ENCODE measurements around the gene ZNF75A.

The ZNF75A gene

DNA sequence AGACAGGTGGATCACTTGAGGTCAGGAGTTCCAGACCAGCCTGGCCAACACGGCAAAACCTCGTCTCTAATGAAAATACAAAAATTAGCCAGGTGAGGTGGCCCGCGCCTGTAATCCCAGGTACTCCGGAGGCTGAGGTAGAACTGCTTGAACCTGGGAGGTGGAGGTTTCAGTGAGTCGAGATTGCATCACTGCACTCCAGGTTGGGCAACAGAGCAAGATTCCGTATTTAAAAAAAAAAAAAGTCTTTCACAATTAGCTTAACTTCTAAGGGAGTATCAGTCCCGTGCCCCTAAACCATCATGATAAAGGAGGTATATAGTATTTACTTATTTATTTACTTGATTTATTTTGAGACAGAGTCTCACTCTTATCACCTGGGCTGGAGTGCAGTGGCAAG, 45.5 kb upstream of the ZNF75A start:
- no peak overlapping the region for H3K4me2 ChIP-seq (ENCODE audit: low read length)
- H4K20me1 ChIP-seq (ENCODE audit: control insufficient read depth, insufficient read depth, low read depth, low read length), result no peaks in the 10 kb centered on the region
- TF ChIP-seq, protein P1, sequence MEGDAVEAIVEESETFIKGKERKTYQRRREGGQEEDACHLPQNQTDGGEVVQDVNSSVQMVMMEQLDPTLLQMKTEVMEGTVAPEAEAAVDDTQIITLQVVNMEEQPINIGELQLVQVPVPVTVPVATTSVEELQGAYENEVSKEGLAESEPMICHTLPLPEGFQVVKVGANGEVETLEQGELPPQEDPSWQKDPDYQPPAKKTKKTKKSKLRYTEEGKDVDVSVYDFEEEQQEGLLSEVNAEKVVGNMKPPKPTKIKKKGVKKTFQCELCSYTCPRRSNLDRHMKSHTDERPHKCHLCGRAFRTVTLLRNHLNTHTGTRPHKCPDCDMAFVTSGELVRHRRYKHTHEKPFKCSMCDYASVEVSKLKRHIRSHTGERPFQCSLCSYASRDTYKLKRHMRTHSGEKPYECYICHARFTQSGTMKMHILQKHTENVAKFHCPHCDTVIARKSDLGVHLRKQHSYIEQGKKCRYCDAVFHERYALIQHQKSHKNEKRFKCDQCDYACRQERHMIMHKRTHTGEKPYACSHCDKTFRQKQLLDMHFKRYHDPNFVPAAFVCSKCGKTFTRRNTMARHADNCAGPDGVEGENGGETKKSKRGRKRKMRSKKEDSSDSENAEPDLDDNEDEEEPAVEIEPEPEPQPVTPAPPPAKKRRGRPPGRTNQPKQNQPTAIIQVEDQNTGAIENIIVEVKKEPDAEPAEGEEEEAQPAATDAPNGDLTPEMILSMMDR (IDR thresholded peaks at IDR 0.05; ENCODE audit: low read depth, low read length, poor library complexity, severe bottlenecking), result no peak
- no peak for TF ChIP-seq EZH2phosphoT487 (IDR thresholded peaks at IDR 0.05; ENCODE audit: borderline replicate concordance, low read length)
- no peak overlapping the region for H3K27ac ChIP-seq (ENCODE audit: low read depth, low read length)
- H3F3A ChIP-seq (ENCODE audit: control insufficient read depth, insufficient read depth), result no peaks in the 10 kb centered on the region; the same call in 1 of the 2 replicates
- H3K79me2 ChIP-seq (ENCODE audit: control insufficient read depth, low read length), result no peaks in the 10 kb centered on the region
- no peaks in the 10 kb centered on the region for H3K36me3 ChIP-seq (ENCODE audit: control insufficient read depth, low read length)
- no peaks in the 10 kb centered on the region for H3K9me3 ChIP-seq (ENCODE audit: control insufficient read depth, insufficient read depth, low read length)
- peaks cover 10% of the 10 kb centered on the region for H3K4me1 ChIP-seq (ENCODE audit: control insufficient read depth, low read length)
- H3K27me3 ChIP-seq (ENCODE audit: control insufficient read depth, low read length), result no peaks in the 10 kb centered on the region
- H3K9me2 ChIP-seq (replicated peaks; ENCODE audit: control insufficient read depth, low read length), result no peaks in the 10 kb centered on the region
- H3K4me3 ChIP-seq (ENCODE audit: low read length), result no peak overlapping the region

DNA sequence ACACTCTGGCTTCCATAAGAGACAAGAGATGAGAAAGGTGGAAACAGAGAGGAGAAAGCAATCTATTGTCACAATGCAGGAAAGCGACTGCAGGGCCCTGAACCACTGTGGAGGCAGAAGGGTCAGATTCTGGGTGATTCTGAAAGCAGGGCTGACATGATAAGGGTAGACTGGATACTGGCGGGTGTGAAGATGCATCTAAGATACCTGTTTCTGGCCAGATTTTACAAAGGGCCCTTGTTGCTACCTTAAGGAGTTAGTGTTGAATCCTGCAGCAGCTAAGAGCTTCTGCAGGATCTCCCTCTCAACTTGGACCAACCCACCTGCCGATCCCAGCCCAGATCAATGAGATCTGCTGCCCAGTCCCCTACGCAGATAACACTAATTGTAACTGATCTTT, 42.8 kb upstream of the ZNF75A start:
- TF ChIP-seq, protein P1 (IDR thresholded peaks at IDR 0.05; ENCODE audit: low read depth, low read length, poor library complexity, severe bottlenecking), result no peak
- no peak for TF ChIP-seq EZH2phosphoT487 (IDR thresholded peaks at IDR 0.05; ENCODE audit: borderline replicate concordance, low read length)
- 0 out of 2 replicates have a peak, but pooled peaks cover 3% of the 10 kb centered on the region for H3K36me3 ChIP-seq (ENCODE audit: control insufficient read depth, low read length)
- no peaks in the 10 kb centered on the region for H3K9me2 ChIP-seq (replicated peaks; ENCODE audit: control insufficient read depth, low read length)
- peaks cover 5% of the 10 kb centered on the region for H3K9me3 ChIP-seq (ENCODE audit: control insufficient read depth, insufficient read depth, low read length)
- no peak overlapping the region for H3K4me2 ChIP-seq (ENCODE audit: low read length)
- no peaks in the 10 kb centered on the region; the same call in 1 of the 2 replicates for H3F3A ChIP-seq (ENCODE audit: control insufficient read depth, insufficient read depth)
- peaks cover 16% of the 10 kb centered on the region for H3K4me1 ChIP-seq (ENCODE audit: control insufficient read depth, low read length)
- no peak overlapping the region for H3K27ac ChIP-seq (ENCODE audit: low read depth, low read length)
- H3K27me3 ChIP-seq (ENCODE audit: control insufficient read depth, low read length), result no peaks in the 10 kb centered on the region
- no peaks in the 10 kb centered on the region for H3K79me2 ChIP-seq (ENCODE audit: control insufficient read depth, low read length)
- no peaks in the 10 kb centered on the region for H4K20me1 ChIP-seq (ENCODE audit: control insufficient read depth, insufficient read depth, low read depth, low read length)
- no peak overlapping the region for H3K4me3 ChIP-seq (ENCODE audit: low read length)

DNA sequence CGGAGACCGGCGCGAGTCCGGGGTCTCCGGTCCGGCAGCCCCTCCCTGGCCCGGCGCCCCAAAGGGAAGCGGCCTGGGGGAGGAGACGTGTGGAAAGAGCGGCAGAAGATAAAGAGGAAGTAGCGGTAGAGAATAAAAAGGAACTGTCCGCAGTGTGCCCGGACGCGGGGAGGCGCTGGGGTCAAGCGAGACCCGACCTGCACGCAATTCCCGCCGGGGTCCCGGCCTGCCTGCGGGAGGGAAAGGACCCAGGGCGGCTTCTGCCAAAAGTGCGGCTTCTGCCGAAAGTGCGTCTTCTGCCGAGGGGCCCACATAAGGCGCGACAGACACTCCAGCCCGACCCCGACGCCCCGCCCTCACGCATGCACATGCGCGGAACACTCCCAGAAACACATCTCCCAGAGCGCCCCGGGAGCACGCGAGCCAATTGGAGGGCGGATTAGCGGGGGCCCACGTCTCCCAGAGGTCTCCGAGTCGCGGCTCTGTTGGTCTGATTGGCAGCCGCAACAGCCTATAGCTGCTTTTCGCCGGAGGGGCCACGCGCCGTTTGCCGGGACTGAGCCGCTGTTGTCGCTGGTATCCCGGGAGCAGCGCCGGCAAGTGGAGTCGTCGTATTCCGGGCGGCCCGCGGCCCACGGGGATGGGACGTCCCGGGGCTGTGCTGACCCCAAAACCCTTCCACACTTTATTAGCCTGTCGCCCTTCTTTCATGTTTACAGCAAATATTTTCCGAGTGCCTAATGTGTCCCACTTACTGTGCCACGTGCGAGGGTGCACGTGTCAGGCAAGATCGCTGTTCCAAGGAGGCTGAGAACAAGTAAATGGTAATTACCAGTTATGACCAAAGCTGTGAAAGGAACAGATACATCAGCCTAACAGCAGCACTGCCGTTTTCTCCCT, 40.9 kb upstream of the ZNF75A start:
- Histone ChIP-seq H3K4me3 (ENCODE audit: low read length) (peak overlapping the region; percentile 73), H3K36me3 (ENCODE audit: control insufficient read depth, low read length) (0 out of 2 replicates have a peak, but pooled peaks cover 3% of the 10 kb centered on the region), H3K27me3 (ENCODE audit: control insufficient read depth, low read length) (no peaks in the 10 kb centered on the region), H3K4me1 (ENCODE audit: control insufficient read depth, low read length) (peaks cover 16% of the 10 kb centered on the region), H3K79me2 (ENCODE audit: control insufficient read depth, low read length) (no peaks in the 10 kb centered on the region), H4K20me1 (ENCODE audit: control insufficient read depth, insufficient read depth, low read depth, low read length) (no peaks in the 10 kb centered on the region), H3K27ac (ENCODE audit: low read depth, low read length) (peak overlapping the region; percentile 60), H3K9me3 (ENCODE audit: control insufficient read depth, insufficient read depth, low read length) (peaks cover 5% of the 10 kb centered on the region), H3K9me2 (replicated peaks; ENCODE audit: control insufficient read depth, low read length) (no peaks in the 10 kb centered on the region), H3K4me2 (ENCODE audit: low read length) (peak overlapping the region; percentile 85), H3F3A (ENCODE audit: control insufficient read depth, insufficient read depth) (no peaks in the 10 kb centered on the region; the same call in 1 of the 2 replicates)
- TF ChIP-seq, protein P1 (IDR thresholded peaks at IDR 0.05; ENCODE audit: low read depth, low read length, poor library complexity, severe bottlenecking), result peak; percentile 27
- TF ChIP-seq EZH2phosphoT487 (IDR thresholded peaks at IDR 0.05; ENCODE audit: borderline replicate concordance, low read length), result no peak
